K562 (cell line): ENCODE results near the gene CSNK1G1. TPM values are rescaled to one million over a fixed set of nuclear protein-coding genes. Genes with fewer than 3 reads are reported as not detected.
A peak's percentile ranks its signal among the peaks of the same experiment; 100 is the strongest.

Source experiments
- AFF4 ChIP-seq: sonication (generic); formaldehyde crosslinking; IDR thresholded peaks from 2 replicates; pipeline ENCODE4 v1.8.0; 2023; ENCODE audit warnings: mild to moderate bottlenecking, missing genetic modification reagents
- C11orf30 ChIP-seq: fragments of 450-650 bp; IDR thresholded peaks from 2 replicates; pipeline ENCODE4 v1.6.1; 2016; ENCODE audit warnings: low read depth, mild to moderate bottlenecking
- CC2D1A ChIP-seq: fragments of 450-650 bp; IDR thresholded peaks from 2 replicates; pipeline ENCODE4 v1.6.1; 2017; ENCODE audit warnings: mild to moderate bottlenecking
- CGGBP1 ChIP-seq: fragments of 250-450 bp; sonication (Bioruptor Pico); IDR thresholded peaks from 2 replicates; pipeline ENCODE4 v1.9.0; 2021; ENCODE audit warnings: mild to moderate bottlenecking
- CREM ChIP-seq: IDR thresholded peaks from 2 replicates; pipeline ENCODE4 v1.6.1; 2014; ENCODE audit warnings: antibody characterized with exemption, low read depth
- CTCF ChIP-seq, 3 experiments: IDR thresholded peaks in 2 of 3; conservative IDR thresholded peaks in 1 of 3; 2 replicates each; pipeline ENCODE4 v1.5.1; 2011 to 2012; ENCODE audit warnings: low read length in 3 of 3, mild to moderate bottlenecking in 3 of 3, control low read depth in 2 of 3, improper control_type of control experiment in 1 of 3, inconsistent platforms in 1 of 3, low read depth in 1 of 3, mixed read lengths in 1 of 3, moderate library complexity in 1 of 3; ENCODE audit not compliant: insufficient read depth in 2 of 3
- DACH1 ChIP-seq: fragments of 450-650 bp; IDR thresholded peaks from 2 replicates; pipeline ENCODE4 v1.6.1; 2018; ENCODE audit not compliant: partially characterized antibody
- ELF4 ChIP-seq: fragments of 450-650 bp; formaldehyde crosslinking; IDR thresholded peaks from 2 replicates; pipeline ENCODE4 v1.4.0; 2022; ENCODE audit warnings: missing genetic modification characterization
- MAFG ChIP-seq: fragments of 450-650 bp; conservative IDR thresholded peaks from 2 replicates; pipeline ENCODE4 v1.6.1; 2016; ENCODE audit warnings: missing genetic modification characterization, missing compliant biosample characterization
- MAFK ChIP-seq: IDR thresholded peaks from 2 replicates; pipeline ENCODE4 v1.6.1; 2011; ENCODE audit warnings: low read length, improper control_type of control experiment
- MNT ChIP-seq, 2 experiments: fragments of 450-650 bp; conservative IDR thresholded peaks; 2 replicates each; pipeline ENCODE4 v1.6.1; 2017; ENCODE audit warnings: mild to moderate bottlenecking in 2 of 2, moderate library complexity in 2 of 2
- NCOR1 ChIP-seq: fragments of 450-650 bp; IDR thresholded peaks from 2 replicates; pipeline ENCODE4 v1.6.1; 2016; ENCODE audit warnings: mild to moderate bottlenecking, moderate library complexity
- NELFE ChIP-seq: IDR thresholded peaks from 2 replicates; pipeline ENCODE4 v1.6.1; 2011; ENCODE audit warnings: mild to moderate bottlenecking; ENCODE audit not compliant: insufficient read depth, insufficient read length
- NFRKB ChIP-seq: fragments of 450-650 bp; IDR thresholded peaks from 2 replicates; pipeline ENCODE4 v1.6.1; 2016; ENCODE audit warnings: low read depth
- PHF21A ChIP-seq: fragments of 450-650 bp; IDR thresholded peaks from 2 replicates; pipeline ENCODE4 v1.6.1; 2017; ENCODE audit warnings: low read depth, borderline replicate concordance
- SLC30A9 ChIP-seq: fragments of 250-450 bp; sonication (Bioruptor Pico); IDR thresholded peaks from 2 replicates; pipeline ENCODE4 v1.8.0; 2022; ENCODE audit warnings: mild to moderate bottlenecking, moderate library complexity
- ZNF274 ChIP-seq: IDR thresholded peaks from 2 replicates; pipeline ENCODE4 v1.6.1; 2011; ENCODE audit warnings: low read depth, mild to moderate bottlenecking, low read length, moderate library complexity, borderline replicate concordance
- ZNF316 ChIP-seq: fragments of 450-650 bp; IDR thresholded peaks from 2 replicates; pipeline ENCODE4 v1.6.1; 2016
- ZNF511 ChIP-seq: sonication (generic); formaldehyde crosslinking; IDR thresholded peaks from 2 replicates; pipeline ENCODE4 v1.8.0; 2022; ENCODE audit warnings: mild to moderate bottlenecking, missing genetic modification reagents
- ZNF655 ChIP-seq: fragments of 250-450 bp; sonication (Bioruptor Pico); IDR thresholded peaks from 2 replicates; pipeline ENCODE4 v1.5.0; 2021
- polyA plus RNA-seq, 8 experiments: library from polyadenylated mRNA; depleted of rRNA in 4 of 8; stranded (reverse) in 5 of 8; unstranded in 3 of 8; fragments of >200 nt; fragmentation: Nextera tagmentation in 2 of 8; fragmentation: Illumina TruSeq in 1 of 8; extraction: Ambion mirVana in 2 of 8; extraction: Trizol in 1 of 8; gene quantifications; 2 replicates each; pipeline versions ENCODE4 v1.2.1 to v1.2.3, GENCODE V29; 2011 to 2014; ENCODE audit warnings: inconsistent platforms in 1 of 8, missing spikeins in 1 of 8
- total RNA-seq, 7 experiments: library from RNA; depleted of rRNA in 6 of 7; stranded (reverse); fragments of >200 nt in 6 of 7; fragmentation: Illumina TruSeq in 2 of 7; extraction: Trizol in 2 of 7; gene quantifications; 2 replicates each; pipeline versions ENCODE4 v1.2.1 to v1.2.3, GENCODE V29; 2011 to 2021; ENCODE audit warnings: low replicate concordance in 1 of 7

CSNK1G1 gene
- total and polyA plus RNA-seq, 9 of the 15 experiments (the other 6 are each of a cell fraction or from before 2014, with no cell fraction given), result 4.5 to 18.5 (median 9.5) TPM

GRCh38 chr15:64287953-64288352 lies 68.0 kb downstream of the CSNK1G1 start (continued):
- TF ChIP-seq ZNF511 (CRISPR knock-in tag) (no peak), CC2D1A (no peak), ZNF316 (peak; percentile 95), NELFE (no peak), ZNF655 (CRISPR knock-in tag) (no peak), NFRKB (no peak), SLC30A9 (CRISPR knock-in tag) (no peak), NCOR1 (no peak), MAFK (peak; percentile 26; the same call in 1 of the 2 replicates), PHF21A (no peak), CGGBP1 (CRISPR knock-in tag) (no peak), MNT (conservative IDR thresholded peaks at IDR 0.05) (no peak), CREM (no peak), ZNF274 (no peak), AFF4 (no peak), ELF4 (no peak), C11orf30 (peak; percentile 84), MAFG (tag) (peak; percentile 75), DACH1 (no peak), CTCF (IDR thresholded peaks at IDR 0.05 in 2 of 3, conservative IDR thresholded peaks at IDR 0.05 in 1 of 3; ENCODE audit: insufficient read depth in 2 of 3, low read depth in 1 of 3, low read length in 3 of 3) (no peak)
